ENCODE measurements around the gene MINDY4.

The MINDY4 gene

DNA sequence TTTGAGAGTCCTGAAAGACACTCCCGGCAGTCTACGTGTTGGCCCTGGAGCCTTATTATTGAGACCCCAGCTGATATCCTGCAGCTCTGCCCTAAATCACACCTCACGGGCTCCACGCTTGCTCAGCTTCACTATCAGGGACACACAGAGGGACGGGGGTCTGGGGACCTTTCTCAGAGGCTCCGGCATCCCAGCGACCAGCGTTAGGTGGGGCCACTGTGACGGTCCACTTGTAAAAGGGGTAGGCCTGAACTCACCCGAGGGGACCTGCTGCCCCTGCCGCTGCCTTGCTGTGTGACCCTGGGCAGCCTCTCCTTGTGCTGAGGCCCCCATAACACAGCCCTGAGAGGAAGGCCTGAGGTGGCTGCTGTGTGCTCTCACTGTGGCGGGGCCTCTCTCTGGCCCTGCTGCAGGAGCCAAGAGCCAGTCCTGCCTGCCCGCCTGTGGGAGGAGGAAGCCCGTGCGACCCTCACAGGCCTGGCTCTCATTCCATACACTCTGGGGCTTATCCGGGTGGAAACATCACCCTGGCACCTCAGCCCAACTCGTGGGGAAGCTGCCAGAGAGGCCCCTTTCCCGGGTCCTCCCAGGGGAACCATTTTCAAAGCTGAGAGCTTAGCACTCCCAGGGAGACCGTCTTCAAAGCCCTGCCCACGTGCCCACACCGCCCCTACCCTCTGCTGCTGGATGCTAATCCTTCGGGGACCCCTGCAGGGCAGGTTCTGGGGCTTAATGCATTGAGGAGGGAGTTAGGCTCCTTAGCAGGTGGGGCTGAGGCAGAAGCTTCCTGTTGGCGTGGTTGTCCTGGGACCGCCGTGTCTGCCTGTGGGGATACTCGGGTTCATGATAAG lies 162.1 kb downstream of the MINDY4 start:
- H3K27ac Mint-ChIP-seq, result no peak overlapping the region
- no peaks in the 10 kb centered on the region for H3K4me1 Mint-ChIP-seq (ENCODE audit: low read depth)
- H3K4me3 Mint-ChIP-seq, result no peak overlapping the region
- H3K9me3 Mint-ChIP-seq (ENCODE audit: low read depth), result no peaks in the 10 kb centered on the region
- H3K36me3 Mint-ChIP-seq, result no peaks in the 10 kb centered on the region
- peaks cover 1% of the 10 kb centered on the region for H3K27me3 Mint-ChIP-seq

DNA sequence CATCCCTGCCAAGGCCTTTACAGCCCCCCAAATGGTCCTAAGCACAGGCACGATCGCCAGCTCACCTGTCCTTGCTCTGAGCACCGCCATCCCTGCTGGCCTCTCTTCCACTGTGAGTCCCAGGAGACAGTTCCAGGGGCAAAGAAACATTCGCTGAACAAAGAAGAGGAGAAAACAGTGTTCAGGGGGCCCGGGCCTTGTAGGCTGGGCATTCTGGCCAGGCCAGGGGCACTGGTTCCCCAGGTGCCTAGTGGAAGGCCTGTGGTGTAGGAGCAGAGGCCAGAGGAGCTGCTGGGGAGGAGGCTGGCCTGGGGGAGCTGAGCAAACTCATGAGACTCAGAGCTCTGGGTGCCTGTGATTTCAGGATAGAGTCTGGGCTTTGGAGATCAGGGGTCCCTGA lies 163.0 kb downstream of the MINDY4 start:
- H3K36me3 Mint-ChIP-seq, result no peaks in the 10 kb centered on the region

DNA sequence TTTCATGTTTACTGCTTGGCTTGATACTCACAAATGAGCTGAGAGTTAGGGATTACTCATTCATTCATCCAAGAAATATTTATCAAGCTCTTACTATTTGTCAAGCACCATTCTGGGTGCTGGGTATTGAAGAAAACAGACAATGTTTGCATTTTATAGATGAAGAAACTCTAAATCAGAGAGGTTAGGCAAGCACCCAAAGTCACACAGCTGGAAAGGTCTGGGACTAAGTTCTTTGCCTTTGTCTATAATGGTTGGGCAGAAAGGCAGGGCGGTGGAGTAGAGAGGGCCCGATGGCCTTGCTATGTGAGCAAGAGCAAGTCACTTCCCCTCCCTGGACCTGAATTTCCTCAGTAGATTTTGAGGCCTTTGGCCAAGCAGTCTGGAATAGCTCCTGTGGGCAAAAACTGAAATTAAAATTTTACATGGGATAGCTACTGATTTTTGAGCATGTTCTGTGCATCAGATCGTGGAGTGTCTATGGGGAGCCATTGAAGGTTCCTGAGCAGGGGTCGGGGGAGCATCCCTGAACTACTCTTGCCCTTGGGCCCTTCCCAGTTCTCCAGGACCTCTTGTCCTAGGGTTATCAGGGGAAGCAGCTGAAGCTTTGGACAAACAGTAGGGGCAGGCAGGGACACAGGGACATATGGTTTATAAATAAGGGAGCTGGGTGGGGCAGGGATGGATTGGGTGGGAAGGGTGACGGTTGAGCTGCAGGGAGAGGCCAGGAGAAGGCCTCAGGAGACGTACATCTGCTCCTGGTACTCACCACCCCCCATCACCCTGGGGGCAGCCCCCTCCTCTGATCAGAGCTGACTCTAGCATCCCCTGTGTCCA lies 163.7 kb downstream of the MINDY4 start:
- Mint-ChIP-seq H3K36me3 (no peaks in the 10 kb centered on the region), H3K9me3 (ENCODE audit: low read depth) (no peaks in the 10 kb centered on the region), H3K27ac (no peak overlapping the region), H3K27me3 (peaks cover 7% of the 10 kb centered on the region), H3K4me1 (ENCODE audit: low read depth) (no peaks in the 10 kb centered on the region), H3K4me3 (no peak overlapping the region)

More for the DNA sequence above, 163.0 kb downstream of the MINDY4 start:
- H3K4me3 Mint-ChIP-seq, result no peak overlapping the region
- H3K27me3 Mint-ChIP-seq, result peaks cover 1% of the 10 kb centered on the region
- H3K27ac Mint-ChIP-seq, result no peak overlapping the region
- H3K9me3 Mint-ChIP-seq (ENCODE audit: low read depth), result no peaks in the 10 kb centered on the region
- no peaks in the 10 kb centered on the region for H3K4me1 Mint-ChIP-seq (ENCODE audit: low read depth)

DNA sequence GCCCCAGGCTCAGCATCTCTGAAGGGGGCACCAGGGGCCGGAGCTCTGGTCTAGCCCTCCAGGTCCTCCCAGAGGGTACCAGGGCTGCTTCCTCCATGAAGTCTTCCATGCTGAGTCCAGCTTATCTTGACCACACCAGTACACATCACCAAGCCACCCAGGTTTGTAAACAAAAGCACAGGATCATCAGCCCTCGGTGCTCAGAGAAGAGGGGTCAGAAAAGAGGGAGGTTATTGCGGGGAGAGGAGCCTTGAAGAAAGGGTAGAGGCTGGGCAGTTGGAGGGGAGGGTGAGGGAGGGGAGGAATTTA lies 164.3 kb downstream of the MINDY4 start:
- Mint-ChIP-seq H3K27me3 (peaks cover 12% of the 10 kb centered on the region), H3K9me3 (ENCODE audit: low read depth) (no peaks in the 10 kb centered on the region), H3K4me3 (no peak overlapping the region), H3K36me3 (no peaks in the 10 kb centered on the region), H3K27ac (no peak overlapping the region), H3K4me1 (ENCODE audit: low read depth) (no peaks in the 10 kb centered on the region)

DNA sequence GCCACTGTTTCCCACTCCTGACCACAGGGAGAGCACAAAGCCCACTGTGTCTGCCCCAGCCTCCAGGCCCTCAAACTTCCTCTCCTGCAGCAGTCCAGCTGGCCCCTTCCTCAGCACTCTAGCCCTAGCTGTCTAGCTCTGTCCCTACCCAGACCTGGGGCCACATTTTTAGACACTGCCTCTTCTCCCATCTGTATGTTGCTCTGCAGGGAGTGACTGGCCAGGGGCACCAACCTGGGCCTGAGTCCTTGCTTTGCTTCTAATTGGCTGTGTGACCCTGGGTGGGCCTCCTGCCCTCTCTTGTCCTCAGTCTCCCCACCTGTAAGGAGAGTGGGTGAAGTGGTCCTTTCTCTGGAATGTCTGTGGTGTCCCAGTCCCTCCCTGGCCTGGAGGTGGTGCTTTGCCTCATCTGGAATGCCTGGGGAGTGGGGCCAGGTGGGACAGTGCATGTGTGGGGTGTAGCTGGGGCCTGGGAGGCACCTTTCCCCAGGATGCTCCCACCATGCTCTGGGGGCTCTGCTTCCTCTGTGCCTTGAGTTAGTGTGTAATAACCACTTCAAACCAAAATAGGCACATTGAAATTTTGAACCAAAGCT lies 165.5 kb downstream of the MINDY4 start:
- Mint-ChIP-seq H3K9me3 (ENCODE audit: low read depth) (no peaks in the 10 kb centered on the region), H3K4me1 (ENCODE audit: low read depth) (no peaks in the 10 kb centered on the region), H3K4me3 (no peak overlapping the region), H3K36me3 (no peaks in the 10 kb centered on the region), H3K27ac (no peak overlapping the region), H3K27me3 (peaks cover 16% of the 10 kb centered on the region)

DNA sequence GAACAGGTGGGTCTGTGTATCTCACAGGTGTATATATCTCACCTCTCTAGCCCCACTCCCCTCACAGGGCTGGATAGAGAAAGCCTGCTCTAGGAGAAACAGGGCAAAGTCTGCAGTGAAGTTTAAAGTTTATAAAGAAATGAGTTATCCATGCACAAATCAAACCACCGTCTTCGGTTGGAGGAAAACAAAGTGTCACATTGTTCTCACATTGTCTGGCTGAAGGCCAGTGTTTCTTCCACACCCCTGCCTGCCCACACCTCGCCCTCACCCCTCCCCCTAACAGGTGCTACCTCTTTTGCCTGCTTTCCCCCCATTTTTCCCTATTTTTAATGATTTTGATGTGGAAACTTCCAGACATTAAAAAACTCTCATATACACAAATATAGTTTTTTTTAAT lies 166.2 kb downstream of the MINDY4 start:
- Mint-ChIP-seq H3K4me3 (no peak overlapping the region), H3K36me3 (no peaks in the 10 kb centered on the region)

DNA sequence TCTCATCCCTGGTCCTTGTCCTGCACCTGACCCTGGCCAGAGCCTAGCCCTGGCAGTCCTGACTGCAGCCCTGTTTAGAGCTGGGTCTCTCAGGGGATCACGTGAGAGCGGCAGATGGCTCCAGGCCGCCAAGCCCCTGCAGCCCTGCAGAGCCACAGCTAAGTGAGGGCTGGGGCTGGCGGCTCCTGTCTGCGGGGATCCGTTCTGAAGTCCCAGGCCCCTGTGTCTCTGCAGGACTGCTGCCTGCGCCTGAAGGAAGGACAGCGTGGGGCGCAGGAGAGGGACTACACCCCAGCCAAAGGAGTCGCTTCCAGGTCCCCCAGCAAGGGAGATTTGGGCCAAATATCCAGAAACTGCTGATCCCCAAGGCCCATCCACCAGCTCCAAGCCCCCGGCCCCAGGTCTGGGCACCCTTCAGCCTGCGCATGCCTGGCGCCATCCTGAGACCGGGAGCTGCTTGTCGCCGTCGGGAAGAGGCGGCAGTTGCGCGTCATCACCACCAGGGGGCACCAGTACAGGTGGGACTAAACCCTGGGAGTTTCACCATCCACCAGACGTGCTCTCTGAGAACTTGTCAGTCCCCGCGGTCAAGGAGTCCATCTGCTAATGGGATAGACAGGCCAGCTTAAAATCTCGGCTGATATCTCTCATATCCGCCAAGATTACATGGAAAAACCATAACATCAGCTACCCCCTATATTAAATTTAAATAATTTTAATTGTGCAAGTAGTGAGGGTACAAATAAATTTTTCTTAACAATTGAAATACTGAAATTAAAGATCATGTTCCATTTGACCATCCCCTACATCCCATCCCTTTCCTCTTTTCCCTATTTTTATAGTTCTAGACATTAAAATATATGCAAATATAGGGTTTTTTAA lies 167.5 kb downstream of the MINDY4 start:
- Mint-ChIP-seq H3K4me3 (no peak overlapping the region), H3K27me3 (peaks cover 18% of the 10 kb centered on the region), H3K9me3 (ENCODE audit: low read depth) (no peaks in the 10 kb centered on the region), H3K4me1 (ENCODE audit: low read depth) (no peaks in the 10 kb centered on the region), H3K27ac (no peak overlapping the region), H3K36me3 (no peaks in the 10 kb centered on the region)

More for the DNA sequence above, 166.2 kb downstream of the MINDY4 start:
- Mint-ChIP-seq H3K27ac (no peak overlapping the region), H3K4me1 (ENCODE audit: low read depth) (no peaks in the 10 kb centered on the region), H3K9me3 (ENCODE audit: low read depth) (no peaks in the 10 kb centered on the region), H3K27me3 (peaks cover 18% of the 10 kb centered on the region)

DNA sequence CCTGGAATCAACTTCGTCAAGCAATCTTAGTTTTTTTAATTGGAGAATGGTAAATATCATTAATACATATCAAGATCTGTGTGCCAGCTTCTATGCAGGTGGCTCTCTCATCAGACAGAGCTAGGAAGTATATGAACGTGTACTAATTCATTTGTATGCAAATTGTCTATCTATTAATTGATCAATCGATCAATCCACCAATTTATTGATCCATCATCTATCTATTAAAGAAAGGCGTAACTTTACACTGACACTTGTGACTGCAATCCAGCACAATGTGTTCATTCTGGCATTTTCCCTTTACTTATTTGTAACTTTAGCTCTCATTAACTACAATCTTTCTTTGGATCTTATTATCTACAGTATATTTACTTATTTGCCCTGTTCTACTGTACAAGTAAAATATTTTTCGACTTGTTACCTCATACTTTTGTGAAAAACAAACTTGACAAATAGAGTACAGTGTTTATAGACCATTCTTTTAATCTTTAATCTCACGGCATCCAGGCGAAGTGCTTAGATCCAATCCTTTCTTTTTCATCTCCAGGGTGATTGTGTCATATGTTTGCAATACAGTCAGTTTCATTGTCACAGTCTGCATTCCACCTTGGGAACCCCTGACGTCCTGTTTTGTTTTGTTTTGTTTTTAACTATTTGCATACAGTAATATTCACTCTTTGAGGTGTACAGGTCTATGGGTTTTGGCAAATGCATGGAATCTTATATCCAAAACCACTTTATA lies 170.5 kb downstream of the MINDY4 start:
- Mint-ChIP-seq H3K4me3 (no peak overlapping the region), H3K4me1 (ENCODE audit: low read depth) (no peaks in the 10 kb centered on the region), H3K27me3 (peaks cover 24% of the 10 kb centered on the region), H3K36me3 (no peaks in the 10 kb centered on the region), H3K27ac (no peak overlapping the region), H3K9me3 (ENCODE audit: low read depth) (peaks cover 9% of the 10 kb centered on the region)
